ENCODE measurements around the gene A2M.

DNA sequence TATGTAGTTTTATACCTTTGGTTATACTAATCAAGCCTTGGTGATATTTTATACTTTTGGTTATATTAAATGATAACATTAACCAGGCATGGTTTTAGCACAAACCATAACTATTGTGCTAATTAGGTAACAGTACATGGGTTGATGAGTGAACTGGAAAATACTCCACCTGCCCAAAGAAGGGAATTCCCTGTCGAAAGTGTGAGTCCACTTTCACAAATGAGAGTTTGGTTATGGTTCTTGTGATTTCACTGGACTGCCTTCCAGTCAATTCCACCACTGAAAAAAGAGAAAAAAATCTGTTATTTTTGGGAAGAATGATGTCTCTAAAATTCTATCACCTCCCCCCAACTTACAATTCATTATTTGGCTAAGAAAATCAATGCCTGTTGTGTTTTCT lies 9.7 kb downstream of the A2M start:
- TF ChIP-seq, protein P1, sequence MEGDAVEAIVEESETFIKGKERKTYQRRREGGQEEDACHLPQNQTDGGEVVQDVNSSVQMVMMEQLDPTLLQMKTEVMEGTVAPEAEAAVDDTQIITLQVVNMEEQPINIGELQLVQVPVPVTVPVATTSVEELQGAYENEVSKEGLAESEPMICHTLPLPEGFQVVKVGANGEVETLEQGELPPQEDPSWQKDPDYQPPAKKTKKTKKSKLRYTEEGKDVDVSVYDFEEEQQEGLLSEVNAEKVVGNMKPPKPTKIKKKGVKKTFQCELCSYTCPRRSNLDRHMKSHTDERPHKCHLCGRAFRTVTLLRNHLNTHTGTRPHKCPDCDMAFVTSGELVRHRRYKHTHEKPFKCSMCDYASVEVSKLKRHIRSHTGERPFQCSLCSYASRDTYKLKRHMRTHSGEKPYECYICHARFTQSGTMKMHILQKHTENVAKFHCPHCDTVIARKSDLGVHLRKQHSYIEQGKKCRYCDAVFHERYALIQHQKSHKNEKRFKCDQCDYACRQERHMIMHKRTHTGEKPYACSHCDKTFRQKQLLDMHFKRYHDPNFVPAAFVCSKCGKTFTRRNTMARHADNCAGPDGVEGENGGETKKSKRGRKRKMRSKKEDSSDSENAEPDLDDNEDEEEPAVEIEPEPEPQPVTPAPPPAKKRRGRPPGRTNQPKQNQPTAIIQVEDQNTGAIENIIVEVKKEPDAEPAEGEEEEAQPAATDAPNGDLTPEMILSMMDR (IDR thresholded peaks at IDR 0.05), result no peak
- TF ChIP-seq EP300 (IDR thresholded peaks at IDR 0.05) (no peak), POLR2A (IDR thresholded peaks at IDR 0.05) (no peak), POLR2AphosphoS5 (IDR thresholded peaks at IDR 0.05) (no peak)

Data from upper lobe of left lung (tissue), 4 donors.